Neural progenitor cell (in vitro differentiated cells): ENCODE results near the gene MMD.

Source experiments
- EZH2 ChIP-seq: fragments of 200-600 bp; sonication (generic); IDR thresholded peaks from 2 replicates; pipeline ENCODE4 v1.6.1; 2017; ENCODE audit warnings: antibody characterized with exemption, mild to moderate bottlenecking, moderate library complexity
- TF ChIP-seq, protein P1 (sequence below): fragments of 200-600 bp; sonication (generic); IDR thresholded peaks from 2 replicates; pipeline ENCODE4 v1.5.1; 2017; ENCODE audit warnings: antibody characterized with exemption, mild to moderate bottlenecking

DNA sequence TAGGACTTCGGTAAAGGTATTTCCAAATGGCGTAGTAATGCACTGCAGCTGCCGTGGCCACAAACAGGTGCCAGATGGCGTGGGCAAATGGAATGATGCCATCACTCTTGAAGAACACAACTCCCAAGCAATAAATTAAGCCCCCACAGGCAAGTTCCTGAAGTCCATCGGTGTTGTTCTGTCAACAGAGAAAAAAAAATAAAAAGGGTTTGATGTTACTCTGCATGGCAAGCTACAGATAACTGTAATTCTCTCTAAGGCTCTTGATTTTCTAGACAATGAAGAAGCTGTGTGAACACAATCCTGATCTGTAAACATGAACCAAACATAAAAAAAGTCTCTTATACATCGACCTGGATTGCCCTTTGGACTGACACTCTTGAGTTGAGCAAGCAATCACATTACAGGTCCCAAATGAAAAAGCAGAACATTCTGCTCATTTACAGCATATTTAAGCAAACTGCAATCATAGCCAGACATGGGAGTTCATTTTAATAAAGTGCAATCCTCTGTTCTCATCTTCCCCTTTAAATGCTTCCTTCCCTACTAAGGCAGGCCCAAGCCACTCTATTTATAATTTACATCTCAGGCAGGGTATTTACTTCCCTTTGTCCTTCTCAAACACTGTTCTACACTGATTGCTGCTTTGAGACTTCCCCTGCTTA lies 27.1 kb downstream of the MMD start:
- TF ChIP-seq EZH2: no peak
- TF ChIP-seq, protein P1, sequence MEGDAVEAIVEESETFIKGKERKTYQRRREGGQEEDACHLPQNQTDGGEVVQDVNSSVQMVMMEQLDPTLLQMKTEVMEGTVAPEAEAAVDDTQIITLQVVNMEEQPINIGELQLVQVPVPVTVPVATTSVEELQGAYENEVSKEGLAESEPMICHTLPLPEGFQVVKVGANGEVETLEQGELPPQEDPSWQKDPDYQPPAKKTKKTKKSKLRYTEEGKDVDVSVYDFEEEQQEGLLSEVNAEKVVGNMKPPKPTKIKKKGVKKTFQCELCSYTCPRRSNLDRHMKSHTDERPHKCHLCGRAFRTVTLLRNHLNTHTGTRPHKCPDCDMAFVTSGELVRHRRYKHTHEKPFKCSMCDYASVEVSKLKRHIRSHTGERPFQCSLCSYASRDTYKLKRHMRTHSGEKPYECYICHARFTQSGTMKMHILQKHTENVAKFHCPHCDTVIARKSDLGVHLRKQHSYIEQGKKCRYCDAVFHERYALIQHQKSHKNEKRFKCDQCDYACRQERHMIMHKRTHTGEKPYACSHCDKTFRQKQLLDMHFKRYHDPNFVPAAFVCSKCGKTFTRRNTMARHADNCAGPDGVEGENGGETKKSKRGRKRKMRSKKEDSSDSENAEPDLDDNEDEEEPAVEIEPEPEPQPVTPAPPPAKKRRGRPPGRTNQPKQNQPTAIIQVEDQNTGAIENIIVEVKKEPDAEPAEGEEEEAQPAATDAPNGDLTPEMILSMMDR: no peak
